ENCODE results near the gene NOD1. TPM values are rescaled to one million over a fixed set of nuclear protein-coding genes. Genes with fewer than 3 reads are reported as not detected.

NOD1 gene
- total and polyA plus RNA-seq, 8 donors: 2.3 to 18.3 (median 5.5) TPM

- Histone ChIP-seq H3K4me3 (no peak overlapping the region), H3K4me1 (no peaks in the 10 kb centered on the region), H3K27me3 (no peaks in the 10 kb centered on the region), H3K36me3 (peaks cover 0 to 12% (median 2%) of the 10 kb centered on the region in 4 donors), H3K9me3 (no peaks in the 10 kb centered on the region), H3K27ac (no peak overlapping the region)
- 88 to 91% (median 90%) methylated on average over 13 of the region's 13 CpGs for WGBS, 5 donors
- intact Hi-C loops (cut with DNase I; ENCODE audit: low total_unique reads): no loop called here
- TF ChIP-seq POLR2AphosphoS5 (IDR thresholded peaks at IDR 0.05) (no peak), POLR2A (IDR thresholded peaks at IDR 0.05) (no peak), CTCF (IDR thresholded peaks at IDR 0.05) (no peak), EP300 (IDR thresholded peaks at IDR 0.05) (no peak)
- DNase-seq: no peak
These were observed 71.7 kb downstream of the NOD1 start for GRCh38 chr7:30406664-30407425.

- no peak for DNase-seq
- H3K36me3 ChIP-seq: peaks cover 0 to 12% (median 2%) of the 10 kb centered on the region in 4 donors
- TF ChIP-seq CTCF (IDR thresholded peaks at IDR 0.05): no peak
- TF ChIP-seq POLR2A (IDR thresholded peaks at IDR 0.05): no peak
- TF ChIP-seq POLR2AphosphoS5 (IDR thresholded peaks at IDR 0.05): no peak
- TF ChIP-seq EP300 (IDR thresholded peaks at IDR 0.05): no peak
- no peaks in the 10 kb centered on the region for H3K4me1 ChIP-seq
- intact Hi-C loops (cut with DNase I; ENCODE audit: low total_unique reads): no loop called here
- H3K9me3 ChIP-seq: no peaks in the 10 kb centered on the region
- H3K27ac ChIP-seq: no peak overlapping the region
- no peak overlapping the region for H3K4me3 ChIP-seq
- no peaks in the 10 kb centered on the region for H3K27me3 ChIP-seq
- WGBS, 5 donors: 86 to 97% (median 95%) methylated on average over 2 of the region's 2 CpGs
These were observed 73.4 kb downstream of the NOD1 start for GRCh38 chr7:30405179-30405578.

- H3K4me3 ChIP-seq: no peak overlapping the region
- WGBS, 5 donors: 88 to 95% (median 93%) methylated on average over 3 of the region's 3 CpGs
- H3K27ac ChIP-seq: no peak overlapping the region
- H3K4me1 ChIP-seq: no peaks in the 10 kb centered on the region
- intact Hi-C loops (cut with DNase I; ENCODE audit: low total_unique reads): no loop called here
- peaks cover 0 to 12% (median 2%) of the 10 kb centered on the region in 4 donors for H3K36me3 ChIP-seq
- TF ChIP-seq POLR2AphosphoS5 (IDR thresholded peaks at IDR 0.05) (no peak), POLR2A (IDR thresholded peaks at IDR 0.05) (no peak), EP300 (IDR thresholded peaks at IDR 0.05) (no peak), CTCF (IDR thresholded peaks at IDR 0.05) (no peak)
- DNase-seq: no peak
- H3K9me3 ChIP-seq: no peaks in the 10 kb centered on the region
- no peaks in the 10 kb centered on the region for H3K27me3 ChIP-seq
These were observed 75.1 kb downstream of the NOD1 start for GRCh38 chr7:30403477-30403876.

- peak in 1 of 2 donors; percentile 40 for DNase-seq
- Histone ChIP-seq H3K4me3 (no peak overlapping the region), H3K9me3 (no peaks in the 10 kb centered on the region), H3K27ac (no peak overlapping the region), H3K4me1 (no peaks in the 10 kb centered on the region), H3K27me3 (no peaks in the 10 kb centered on the region), H3K36me3 (no peaks in the 10 kb centered on the region)
- intact Hi-C loops (cut with DNase I; ENCODE audit: low total_unique reads): no loop called here
- 68 to 74% (median 68%) methylated on average over 7 of the region's 7 CpGs for WGBS, 5 donors
- TF ChIP-seq CTCF (IDR thresholded peaks at IDR 0.05) (no peak), EP300 (IDR thresholded peaks at IDR 0.05) (no peak), POLR2AphosphoS5 (IDR thresholded peaks at IDR 0.05) (no peak), POLR2A (IDR thresholded peaks at IDR 0.05) (no peak)
These were observed 82.2 kb downstream of the NOD1 start for GRCh38 chr7:30396389-30396788.
